ENCODE measurements around the gene ZNF521.

GRCh38 chr18:25170402-25170801 is 181.6 kb downstream of the ZNF521 start:
- no peak for TF ChIP-seq EP300 (IDR thresholded peaks at IDR 0.05)
- TF ChIP-seq, protein P1, sequence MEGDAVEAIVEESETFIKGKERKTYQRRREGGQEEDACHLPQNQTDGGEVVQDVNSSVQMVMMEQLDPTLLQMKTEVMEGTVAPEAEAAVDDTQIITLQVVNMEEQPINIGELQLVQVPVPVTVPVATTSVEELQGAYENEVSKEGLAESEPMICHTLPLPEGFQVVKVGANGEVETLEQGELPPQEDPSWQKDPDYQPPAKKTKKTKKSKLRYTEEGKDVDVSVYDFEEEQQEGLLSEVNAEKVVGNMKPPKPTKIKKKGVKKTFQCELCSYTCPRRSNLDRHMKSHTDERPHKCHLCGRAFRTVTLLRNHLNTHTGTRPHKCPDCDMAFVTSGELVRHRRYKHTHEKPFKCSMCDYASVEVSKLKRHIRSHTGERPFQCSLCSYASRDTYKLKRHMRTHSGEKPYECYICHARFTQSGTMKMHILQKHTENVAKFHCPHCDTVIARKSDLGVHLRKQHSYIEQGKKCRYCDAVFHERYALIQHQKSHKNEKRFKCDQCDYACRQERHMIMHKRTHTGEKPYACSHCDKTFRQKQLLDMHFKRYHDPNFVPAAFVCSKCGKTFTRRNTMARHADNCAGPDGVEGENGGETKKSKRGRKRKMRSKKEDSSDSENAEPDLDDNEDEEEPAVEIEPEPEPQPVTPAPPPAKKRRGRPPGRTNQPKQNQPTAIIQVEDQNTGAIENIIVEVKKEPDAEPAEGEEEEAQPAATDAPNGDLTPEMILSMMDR (IDR thresholded peaks at IDR 0.05), result no peak
- TF ChIP-seq POLR2A (IDR thresholded peaks at IDR 0.05), result no peak
